Effector memory CD4-positive, alpha-beta T cell (primary cell): ENCODE data around the gene NRIP1.

ENCODE experiments used
- DNase-seq, 3 donors: peaks; one replicate each; pipeline ENCODE4 v3.0.0-alpha.2; 2020
- H3K27ac ChIP-seq: 2 replicates; pipeline ENCODE4 v1.7.0; 2013; ENCODE audit warnings: mild to moderate bottlenecking, low read length, moderate library complexity; ENCODE audit not compliant: insufficient read depth, poor library complexity, severe bottlenecking
- H3K27me3 ChIP-seq: replicated peaks from 2 replicates; pipeline ENCODE4 v1.7.0; 2013; ENCODE audit warnings: mild to moderate bottlenecking, low read length; ENCODE audit not compliant: insufficient read depth, control insufficient read depth, poor library complexity, severe bottlenecking
- H3K36me3 ChIP-seq: 2 replicates; pipeline ENCODE4 v1.7.0; 2013; ENCODE audit warnings: mild to moderate bottlenecking, low read length, moderate library complexity; ENCODE audit not compliant: control insufficient read depth, insufficient read depth
- H3K4me1 ChIP-seq: 2 replicates; pipeline ENCODE4 v1.7.0; 2013; ENCODE audit warnings: low read length, mild to moderate bottlenecking; ENCODE audit not compliant: control insufficient read depth, insufficient read depth, poor library complexity, severe bottlenecking
- H3K4me3 ChIP-seq: 2 replicates; pipeline ENCODE4 v1.7.0; 2013; ENCODE audit warnings: low read length, low read depth, mild to moderate bottlenecking; ENCODE audit not compliant: insufficient read depth, poor library complexity, severe bottlenecking
- H3K9me3 ChIP-seq: 2 replicates; pipeline ENCODE4 v1.7.0; 2013; ENCODE audit warnings: mild to moderate bottlenecking, low read length, moderate library complexity; ENCODE audit not compliant: control insufficient read depth
- total RNA-seq, 3 donors: gene quantifications; one replicate each; lab custom pipeline; 2026; lab: John Stamatoyannopoulos, UW

Gene NRIP1
- 70.1 to 114 (median 74.7) reads per million in 3 donors for total RNA-seq

- peak within 1 kb of the TSS; percentile 63 for H3K4me3 ChIP-seq
- peaks cover 8% of the 10 kb centered on the region for H3K27me3 ChIP-seq
- DNase-seq, result peak; percentile 56 to 66 (median 66)
- H3K4me1 ChIP-seq, result peaks cover 8% of the 10 kb centered on the region
- H3K27ac ChIP-seq, result peak within 1 kb of the TSS; percentile 67
- no peaks in the 10 kb centered on the region for H3K9me3 ChIP-seq
- no peaks in the 10 kb centered on the region for H3K36me3 ChIP-seq
These were observed at the start of gene NRIP1 for GRCh38 chr21:15064576-15065391. NRIP1 (minus strand) TSS chr21:15065000; CDS start chr21:14968192, 96,808 bp downstream.

- Histone ChIP-seq H3K27ac (no peak overlapping the region), H3K4me3 (no peak overlapping the region), H3K9me3 (no peaks in the 10 kb centered on the region), H3K4me1 (no peaks in the 10 kb centered on the region), H3K27me3 (no peaks in the 10 kb centered on the region), H3K36me3 (no peaks in the 10 kb centered on the region)
- no peak for DNase-seq
These were observed 48.1 kb upstream of the NRIP1 start for GRCh38 chr21:15112858-15113257.

GRCh38 chr21:15108801-15109200 is 44.0 kb upstream of the NRIP1 start:
- no peak for DNase-seq
- Histone ChIP-seq H3K36me3 (no peaks in the 10 kb centered on the region), H3K4me3 (no peak overlapping the region), H3K27me3 (no peaks in the 10 kb centered on the region), H3K27ac (no peak overlapping the region), H3K9me3 (no peaks in the 10 kb centered on the region), H3K4me1 (no peaks in the 10 kb centered on the region)

GRCh38 chr21:15104470-15104869 is 39.7 kb upstream of the NRIP1 start:
- no peak for DNase-seq
- no peak overlapping the region for H3K4me3 ChIP-seq
- no peak overlapping the region for H3K27ac ChIP-seq
- H3K4me1 ChIP-seq, result no peaks in the 10 kb centered on the region
- H3K9me3 ChIP-seq, result no peaks in the 10 kb centered on the region
- no peaks in the 10 kb centered on the region for H3K27me3 ChIP-seq
- no peaks in the 10 kb centered on the region for H3K36me3 ChIP-seq

- no peaks in the 10 kb centered on the region for H3K9me3 ChIP-seq
- no peak for DNase-seq
- H3K36me3 ChIP-seq, result no peaks in the 10 kb centered on the region
- no peaks in the 10 kb centered on the region for H3K27me3 ChIP-seq
- no peaks in the 10 kb centered on the region for H3K4me1 ChIP-seq
- no peak overlapping the region for H3K27ac ChIP-seq
- no peak overlapping the region for H3K4me3 ChIP-seq
These were observed 34.1 kb upstream of the NRIP1 start for GRCh38 chr21:15098908-15099307.

GRCh38 chr21:15098181-15098580 is 33.4 kb upstream of the NRIP1 start:
- Histone ChIP-seq H3K27ac (no peak overlapping the region), H3K27me3 (no peaks in the 10 kb centered on the region), H3K4me1 (no peaks in the 10 kb centered on the region), H3K9me3 (no peaks in the 10 kb centered on the region), H3K36me3 (no peaks in the 10 kb centered on the region), H3K4me3 (no peak overlapping the region)
- no peak for DNase-seq

- Histone ChIP-seq H3K27me3 (no peaks in the 10 kb centered on the region), H3K4me3 (no peak overlapping the region), H3K36me3 (no peaks in the 10 kb centered on the region), H3K4me1 (no peaks in the 10 kb centered on the region), H3K27ac (no peak overlapping the region), H3K9me3 (no peaks in the 10 kb centered on the region)
- no peak for DNase-seq
These were observed 32.8 kb upstream of the NRIP1 start for GRCh38 chr21:15097580-15097979.

- H3K4me3 ChIP-seq, result no peak overlapping the region
- H3K9me3 ChIP-seq, result no peaks in the 10 kb centered on the region
- no peaks in the 10 kb centered on the region for H3K36me3 ChIP-seq
- H3K27me3 ChIP-seq, result no peaks in the 10 kb centered on the region
- H3K27ac ChIP-seq, result no peak overlapping the region
- no peaks in the 10 kb centered on the region for H3K4me1 ChIP-seq
- DNase-seq, result no peak
These were observed 31.3 kb upstream of the NRIP1 start for GRCh38 chr21:15096146-15096545.

GRCh38 chr21:15095326-15095725 is 30.5 kb upstream of the NRIP1 start:
- no peak for DNase-seq
- H3K4me1 ChIP-seq, result no peaks in the 10 kb centered on the region

GRCh38 chr21:15094706-15095105 is 29.9 kb upstream of the NRIP1 start:
- Histone ChIP-seq H3K27ac (no peak overlapping the region), H3K4me1 (no peaks in the 10 kb centered on the region), H3K36me3 (no peaks in the 10 kb centered on the region), H3K9me3 (no peaks in the 10 kb centered on the region), H3K4me3 (no peak overlapping the region), H3K27me3 (no peaks in the 10 kb centered on the region)
- DNase-seq, result no peak

More at GRCh38 chr21:15095326-15095725, 30.5 kb upstream of the NRIP1 start:
- no peaks in the 10 kb centered on the region for H3K9me3 ChIP-seq
- H3K36me3 ChIP-seq, result no peaks in the 10 kb centered on the region
- no peaks in the 10 kb centered on the region for H3K27me3 ChIP-seq
- no peak overlapping the region for H3K27ac ChIP-seq
- no peak overlapping the region for H3K4me3 ChIP-seq
